Fibroblast of lung (primary cell): ENCODE measurements around the gene CHD3. TPM values are rescaled to one million over a fixed set of nuclear protein-coding genes. Genes with fewer than 3 reads are reported as not detected.

Experiments used
- DNase-seq, 2 donors: peaks; one replicate each; pipeline versions ENCODE4 v3.0.0 to v3.0.0-alpha.2; 2010; ENCODE audit warnings: low read depth in 2 of 2
- H2AFZ ChIP-seq: 2 replicates; pipeline ENCODE4 v1.5.1; 2012; ENCODE audit warnings: low read length, control low read depth, inconsistent platforms
- H3K27ac ChIP-seq: 2 replicates; pipeline ENCODE4 v1.5.1; 2011; ENCODE audit warnings: low read length, control low read depth; ENCODE audit not compliant: insufficient read depth
- H3K27me3 ChIP-seq: 2 replicates; pipeline ENCODE4 v1.5.1; 2011; ENCODE audit warnings: mild to moderate bottlenecking, low read length; ENCODE audit not compliant: control insufficient read depth, insufficient read depth
- H3K36me3 ChIP-seq: 2 replicates; pipeline ENCODE4 v1.5.1; 2011; ENCODE audit warnings: low read length; ENCODE audit not compliant: control insufficient read depth, insufficient read depth
- H3K4me1 ChIP-seq: 2 replicates; pipeline ENCODE4 v1.5.1; 2011; ENCODE audit warnings: low read length; ENCODE audit not compliant: control insufficient read depth, insufficient read depth; ENCODE audit errors: extremely low read depth
- H3K4me2 ChIP-seq: 2 replicates; pipeline ENCODE4 v1.5.1; 2011; ENCODE audit warnings: low read length, control low read depth; ENCODE audit not compliant: insufficient read depth; ENCODE audit errors: extremely low read depth
- H3K4me3 ChIP-seq, 4 experiments: fragments of 200-600 bp in 1 of 4; sonication (generic) in 1 of 4; replicated peaks in 1 of 4; 2 replicates each; pipeline ENCODE4 v1.5.1; 2011 to 2016; ENCODE audit warnings: low read length in 4 of 4, low read depth in 3 of 4, mild to moderate bottlenecking in 3 of 4, control low read depth in 2 of 4, inconsistent platforms in 1 of 4, mixed read lengths in 1 of 4; ENCODE audit not compliant: insufficient read depth in 1 of 4; ENCODE audit errors: control extremely low read depth in 1 of 4
- H3K79me2 ChIP-seq: 2 replicates; pipeline ENCODE4 v1.5.1; 2012; ENCODE audit warnings: mild to moderate bottlenecking, low read length, inconsistent platforms; ENCODE audit not compliant: control insufficient read depth, insufficient read depth
- H3K9ac ChIP-seq: 2 replicates; pipeline ENCODE4 v1.5.1; 2011; ENCODE audit warnings: mild to moderate bottlenecking, low read length, control low read depth; ENCODE audit not compliant: insufficient read depth
- H3K9me3 ChIP-seq: 2 replicates; pipeline ENCODE4 v1.5.1; 2012; ENCODE audit warnings: low read depth, low read length; ENCODE audit not compliant: control insufficient read depth, insufficient read depth
- H4K20me1 ChIP-seq: 2 replicates; pipeline ENCODE4 v1.5.1; 2011; ENCODE audit warnings: low read length; ENCODE audit not compliant: control insufficient read depth, insufficient read depth; ENCODE audit errors: extremely low read depth
- CTCF ChIP-seq, 2 donors: IDR thresholded peaks in 1 of 2; conservative IDR thresholded peaks in 1 of 2; 1 replicate in 1 of 2; 2 replicates in 1 of 2; pipeline ENCODE4 v1.5.1; 2011 to 2012; ENCODE audit warnings: low read length in 2 of 2, control low read depth in 1 of 2, inconsistent platforms in 1 of 2, low read depth in 1 of 2, mild to moderate bottlenecking in 1 of 2
- EZH2 ChIP-seq: IDR thresholded peaks from 2 replicates; pipeline ENCODE4 v1.5.1; 2012; ENCODE audit warnings: low read length, control low read depth, mild to moderate bottlenecking; ENCODE audit errors: missing control alignments
- polyA plus RNA-seq, 2 donors: library from polyadenylated mRNA; depleted of rRNA in 1 of 2; stranded (reverse) in 1 of 2; unstranded in 1 of 2; fragments of >200 nt; gene quantifications; 2 replicates each; pipeline ENCODE4 v1.2.1, GENCODE V29; 2011 to 2012; ENCODE audit warnings: missing spikeins in 1 of 2
- total RNA-seq: library from RNA; depleted of rRNA; stranded (reverse); fragments of >200 nt; gene quantifications from 2 replicates; pipeline ENCODE4 v1.2.1, GENCODE V29; 2014

Gene CHD3
- total and polyA plus RNA-seq, 2 donors (not counting 1 experiment from before 2014, with no cell fraction given): 23.8 to 165 TPM

- Histone ChIP-seq H3K9me3 (no peaks in the 10 kb centered on the region), H3K79me2 (no peaks in the 10 kb centered on the region), H3K27ac (no peak overlapping the region), H3K36me3 (no peaks in the 10 kb centered on the region), H3K4me1 (no peaks in the 10 kb centered on the region), H3K4me3 (no peak overlapping the region), H4K20me1 (no peaks in the 10 kb centered on the region), H3K27me3 (no peaks in the 10 kb centered on the region), H3K4me2 (no peak overlapping the region), H2AFZ (no peak overlapping the region), H3K9ac (no peak overlapping the region)
- DNase-seq: peak in 1 of 2 donors; percentile 8
- TF ChIP-seq EZH2: no peak
- TF ChIP-seq CTCF (conservative IDR thresholded peaks at IDR 0.05 in 1 of 2, IDR thresholded peaks at IDR 0.05 in 1 of 2; ENCODE audit: low read depth in 1 of 2, low read length in 2 of 2): no peak
Measured at GRCh38 chr17:7956228-7956965, 67.8 kb downstream of the CHD3 start.

GRCh38 chr17:7959503-7960253 lies 71.1 kb downstream of the CHD3 start:
- no peak overlapping the region for H3K4me2 ChIP-seq
- H3K27ac ChIP-seq: no peak overlapping the region
- no peak overlapping the region for H3K4me3 ChIP-seq
- peak in 1 of 2 donors; percentile 41 for DNase-seq
- no peaks in the 10 kb centered on the region for H3K36me3 ChIP-seq
- H3K4me1 ChIP-seq: no peaks in the 10 kb centered on the region
- no peaks in the 10 kb centered on the region for H3K79me2 ChIP-seq
- H2AFZ ChIP-seq: no peak overlapping the region
- TF ChIP-seq EZH2 (no peak), CTCF (conservative IDR thresholded peaks at IDR 0.05 in 1 of 2, IDR thresholded peaks at IDR 0.05 in 1 of 2; ENCODE audit: low read depth in 1 of 2, low read length in 2 of 2) (no peak)
- H4K20me1 ChIP-seq: no peaks in the 10 kb centered on the region
- no peak overlapping the region for H3K9ac ChIP-seq
- no peaks in the 10 kb centered on the region for H3K27me3 ChIP-seq
- H3K9me3 ChIP-seq: no peaks in the 10 kb centered on the region

GRCh38 chr17:7961421-7961820 lies 72.8 kb downstream of the CHD3 start:
- Histone ChIP-seq H2AFZ (no peak overlapping the region), H3K79me2 (no peaks in the 10 kb centered on the region), H3K9ac (no peak overlapping the region), H3K4me2 (no peak overlapping the region), H3K36me3 (no peaks in the 10 kb centered on the region), H3K4me1 (no peaks in the 10 kb centered on the region), H3K4me3 (no peak overlapping the region), H4K20me1 (no peaks in the 10 kb centered on the region), H3K27me3 (no peaks in the 10 kb centered on the region), H3K9me3 (no peaks in the 10 kb centered on the region), H3K27ac (no peak overlapping the region)
- TF ChIP-seq EZH2: no peak
- no peak for TF ChIP-seq CTCF (conservative IDR thresholded peaks at IDR 0.05 in 1 of 2, IDR thresholded peaks at IDR 0.05 in 1 of 2; ENCODE audit: low read depth in 1 of 2, low read length in 2 of 2)
- no peak for DNase-seq
